ENCODE data around the gene ARHGEF40. TPM values are rescaled to one million over a fixed set of nuclear protein-coding genes. Genes with fewer than 3 reads are reported as not detected.

ARHGEF40 gene
- polyA plus RNA-seq, 2 of the 4 experiments (the other 2 are of a cell fraction): 7.8 to 9.6 TPM

DNA sequence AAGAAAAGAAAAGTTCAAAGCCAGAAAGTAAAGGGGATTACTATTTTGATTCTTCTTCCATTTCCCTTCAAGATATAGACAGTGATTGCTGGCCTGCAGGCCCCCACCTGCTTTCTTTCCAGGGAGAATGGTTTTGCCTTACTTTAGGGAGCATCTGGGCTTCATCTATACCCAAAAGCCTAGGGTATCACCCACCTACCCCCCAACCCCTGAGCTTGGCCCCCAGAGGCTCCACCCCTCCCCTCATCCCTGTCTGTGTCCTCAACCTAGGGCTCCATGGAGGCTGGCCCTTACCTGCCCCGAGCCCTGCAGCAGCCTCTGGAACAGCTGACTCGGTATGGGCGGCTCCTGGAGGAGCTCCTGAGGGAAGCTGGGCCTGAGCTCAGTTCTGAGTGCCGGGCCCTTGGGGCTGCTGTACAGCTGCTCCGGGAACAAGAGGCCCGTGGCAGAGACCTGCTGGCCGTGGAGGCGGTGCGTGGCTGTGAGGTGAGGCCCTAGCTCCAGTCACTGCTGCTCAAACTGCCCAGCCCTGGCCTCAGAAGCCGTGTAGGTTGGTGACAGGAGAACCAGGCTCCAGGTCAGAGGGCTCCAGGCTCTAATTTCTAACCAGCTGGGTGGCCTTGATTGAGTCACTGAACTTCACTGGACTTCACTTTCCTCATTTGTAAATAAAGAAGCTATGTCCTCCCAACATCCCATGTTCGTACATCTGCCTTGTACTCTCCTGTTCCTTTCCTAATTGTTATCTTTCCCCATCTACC lies 13.6 kb downstream of the ARHGEF40 start (continued):
- TF ChIP-seq ZFP36 (IDR thresholded peaks at IDR 0.05; ENCODE audit: borderline replicate concordance, partially characterized antibody): no peak
- no peak for TF ChIP-seq MYC (IDR thresholded peaks at IDR 0.05; ENCODE audit: borderline replicate concordance, low read length)
- TF ChIP-seq RAD21 (conservative IDR thresholded peaks at IDR 0.05 in 1 of 2, IDR thresholded peaks at IDR 0.05 in 1 of 2): no peak

DNA sequence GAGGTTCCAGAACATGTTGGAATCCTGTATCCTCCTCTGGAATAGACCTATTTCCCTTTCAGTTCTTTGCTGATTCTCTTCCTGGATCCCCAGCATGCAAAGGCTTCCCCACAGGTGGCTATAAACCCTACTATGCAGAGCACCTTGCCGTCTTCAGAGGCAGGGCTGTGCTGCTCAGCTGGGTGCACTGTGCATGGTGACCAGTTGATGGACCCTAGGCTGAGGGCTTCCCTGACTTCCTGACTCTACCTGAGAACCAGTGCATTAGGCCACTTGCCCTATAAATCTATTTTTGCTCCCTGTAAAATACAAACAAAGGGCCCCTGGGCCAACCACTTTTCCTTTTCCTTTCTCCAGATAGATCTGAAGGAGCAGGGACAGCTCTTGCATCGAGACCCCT lies 14.3 kb downstream of the ARHGEF40 start:
- ATAC-seq (no peak), DNase-seq (ENCODE audit: low read depth in 1 of 2, low spot score in 1 of 2) (no peak), FAIRE-seq (no peak)
- no peak for TF ChIP-seq JUN (IDR thresholded peaks at IDR 0.05)
- no peak for TF ChIP-seq KDM5A (IDR thresholded peaks at IDR 0.05)
- TF ChIP-seq KDM1A (IDR thresholded peaks at IDR 0.05; ENCODE audit: low read depth): no peak
- TF ChIP-seq MAZ (IDR thresholded peaks at IDR 0.05; ENCODE audit: borderline replicate concordance, low read depth, low read length): no peak
- TF ChIP-seq PHF8 (IDR thresholded peaks at IDR 0.05; ENCODE audit: borderline replicate concordance, low read depth): no peak
- TF ChIP-seq FOXS1 (CRISPR knock-in tag; IDR thresholded peaks at IDR 0.05): no peak
- TF ChIP-seq BHLHE40 (IDR thresholded peaks at IDR 0.05; ENCODE audit: low read depth, low read length): no peak
- no peak for TF ChIP-seq HOXB13 (CRISPR knock-in tag; IDR thresholded peaks at IDR 0.05; ENCODE audit: low read depth)
- no peak for TF ChIP-seq EP300 (IDR thresholded peaks at IDR 0.05)
- TF ChIP-seq ZSCAN20 (CRISPR knock-in tag; IDR thresholded peaks at IDR 0.05): no peak
- TF ChIP-seq ZFP36 (IDR thresholded peaks at IDR 0.05; ENCODE audit: borderline replicate concordance, partially characterized antibody): no peak
- TF ChIP-seq RNF2 (IDR thresholded peaks at IDR 0.05; ENCODE audit: borderline replicate concordance, low read depth): no peak
- TF ChIP-seq NR3C1 (IDR thresholded peaks at IDR 0.05): no peak
- no peak for TF ChIP-seq HDAC2 (IDR thresholded peaks at IDR 0.05)
- no peak for TF ChIP-seq POLR2A (IDR thresholded peaks at IDR 0.05; ENCODE audit: low read length)
- no peak for TF ChIP-seq NFE2L2 (conservative IDR thresholded peaks at IDR 0.05; ENCODE audit: low read length)
- no peak for TF ChIP-seq ESRRA (IDR thresholded peaks at IDR 0.05; ENCODE audit: borderline replicate concordance, low read length)
- POLR2A ChIA-PET: no interaction called here
- Histone ChIP-seq H3K27ac (no peak overlapping the region), H3K4me3 (no peak overlapping the region), H3K9me3 (no peaks in the 10 kb centered on the region), H3K4me2 (no peak overlapping the region), H3K4me1 (peaks cover 17% of the 10 kb centered on the region; the same call in 1 of the 3 replicates)
- CTCF ChIA-PET: interaction anchor here (1.2 to 15.5 kb wide), 8 partner anchors 8 to 72 kb away, joined by 3 to 369 read pairs (median 22); partner anchors contain the start of genes ARHGEF40, TMEM253 and ZNF219
- 78% methylated on average over 2 of the region's 2 CpGs for WGBS (ENCODE audit: missing lambda C conversion rate)

DNA sequence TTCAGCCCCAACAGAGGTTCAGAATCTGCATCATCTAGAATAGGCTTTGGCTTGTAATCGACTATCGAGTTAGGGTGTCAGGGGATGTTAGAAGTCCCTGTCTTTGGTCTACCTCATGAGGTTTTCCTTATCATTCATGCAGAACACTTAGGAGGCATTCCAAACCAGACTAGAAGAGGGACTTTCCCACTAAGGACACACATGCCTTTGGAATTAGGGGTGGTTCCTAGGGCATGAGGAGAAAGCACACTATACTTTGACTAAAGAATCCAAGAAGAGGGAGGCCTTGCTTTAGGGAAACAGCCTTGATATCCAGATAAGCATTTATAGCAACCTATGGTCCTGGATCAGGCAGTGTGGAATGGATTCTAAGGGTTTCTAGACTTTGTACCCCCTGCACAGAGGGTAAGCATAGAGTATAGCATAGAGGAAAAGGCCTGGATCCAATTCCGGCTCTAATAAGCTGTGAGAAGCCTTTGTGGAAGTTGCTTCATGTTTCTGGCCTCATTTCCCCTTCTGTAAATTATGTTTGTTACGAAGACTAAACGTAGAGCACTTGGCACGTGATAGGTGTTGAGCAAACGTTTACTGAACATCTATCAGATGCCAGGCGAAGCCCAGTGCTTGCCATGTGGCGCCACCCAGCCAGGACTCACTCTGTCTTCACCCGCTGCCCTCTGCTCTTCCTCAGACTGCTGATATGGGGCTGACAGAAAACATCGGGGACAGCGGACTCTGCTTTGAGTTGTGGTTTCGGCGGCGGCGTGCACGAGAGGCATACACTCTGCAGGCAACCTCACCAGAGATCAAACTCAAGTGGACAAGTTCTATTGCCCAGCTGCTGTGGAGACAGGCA lies 15.1 kb downstream of the ARHGEF40 start:
- DNase-seq (ENCODE audit: low read depth in 1 of 2, low spot score in 1 of 2) (no peak), FAIRE-seq (no peak), ATAC-seq (peak in 1 of 2 experiments; percentile 8; a peak in 2 of 6 replicates)
- Histone ChIP-seq H3K9me3 (no peaks in the 10 kb centered on the region), H3K4me3 (no peak overlapping the region), H3K27ac (no peak overlapping the region), H3K4me1 (peaks cover 20% of the 10 kb centered on the region; the same call in 1 of the 3 replicates), H3K4me2 (no peak overlapping the region)
- TF ChIP-seq PHF8 (IDR thresholded peaks at IDR 0.05; ENCODE audit: borderline replicate concordance, low read depth): no peak
- ChIA-PET CTCF (interaction anchor here (0.6 to 15.5 kb wide), 9 partner anchors 7 to 115 kb away, joined by 3 to 369 read pairs (median 30); partner anchors contain the start of genes ARHGEF40, TMEM253 and ZNF219), POLR2A (no interaction called here)
- 86% methylated on average over 17 of the region's 17 CpGs for WGBS (ENCODE audit: missing lambda C conversion rate)

DNA sequence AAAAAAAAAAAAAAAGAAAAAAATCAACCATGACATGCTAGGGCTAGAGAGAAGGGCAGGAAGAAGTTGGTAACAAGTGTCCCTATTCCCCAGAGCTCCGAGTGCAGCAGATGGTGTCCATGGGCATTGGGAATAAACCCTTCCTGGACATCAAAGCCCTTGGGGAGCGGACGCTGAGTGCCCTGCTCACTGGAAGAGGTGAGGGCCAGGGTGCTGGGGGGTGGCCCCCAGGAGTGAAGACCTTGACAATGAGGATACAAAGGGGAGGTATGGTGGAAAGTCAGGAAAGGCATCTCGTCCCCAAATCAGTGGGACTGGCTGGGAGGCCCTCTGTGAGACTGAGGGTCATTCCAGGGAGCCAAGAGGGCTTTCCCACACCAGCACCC lies 16.8 kb downstream of the ARHGEF40 start:
- Histone ChIP-seq H3K9me3 (no peaks in the 10 kb centered on the region), H3K4me2 (no peak overlapping the region), H3K4me1 (peaks cover 20% of the 10 kb centered on the region; the same call in 1 of the 3 replicates), H3K27ac (no peak overlapping the region), H3K4me3 (no peak overlapping the region)
- DNase-seq (ENCODE audit: low read depth in 1 of 2, low spot score in 1 of 2): no peak
- WGBS (ENCODE audit: missing lambda C conversion rate): 90% methylated on average over 4 of the region's 4 CpGs
- FAIRE-seq: no peak
- CTCF ChIA-PET: interaction anchor here (1.1 to 13.7 kb wide), 7 partner anchors 9 to 250 kb away, joined by 3 to 369 read pairs (median 5); partner anchors contain the start of genes ARHGEF40 and TMEM253
- ATAC-seq: no peak
- POLR2A ChIA-PET: interaction anchor here (1.4 to 3.8 kb wide), 2 partner anchors 16 to 18 kb away, joined by 6 to 11 read pairs; partner anchors contain the start of gene ARHGEF40
- no peak for TF ChIP-seq ZSCAN20 (CRISPR knock-in tag; IDR thresholded peaks at IDR 0.05)
- TF ChIP-seq RFX5 (IDR thresholded peaks at IDR 0.05): no peak
- TF ChIP-seq EP300 (IDR thresholded peaks at IDR 0.05): no peak
- TF ChIP-seq, protein P1, sequence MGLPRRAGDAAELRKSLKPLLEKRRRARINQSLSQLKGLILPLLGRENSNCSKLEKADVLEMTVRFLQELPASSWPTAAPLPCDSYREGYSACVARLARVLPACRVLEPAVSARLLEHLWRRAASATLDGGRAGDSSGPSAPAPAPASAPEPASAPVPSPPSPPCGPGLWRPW (IDR thresholded peaks at IDR 0.05): no peak
- TF ChIP-seq, protein P2, sequence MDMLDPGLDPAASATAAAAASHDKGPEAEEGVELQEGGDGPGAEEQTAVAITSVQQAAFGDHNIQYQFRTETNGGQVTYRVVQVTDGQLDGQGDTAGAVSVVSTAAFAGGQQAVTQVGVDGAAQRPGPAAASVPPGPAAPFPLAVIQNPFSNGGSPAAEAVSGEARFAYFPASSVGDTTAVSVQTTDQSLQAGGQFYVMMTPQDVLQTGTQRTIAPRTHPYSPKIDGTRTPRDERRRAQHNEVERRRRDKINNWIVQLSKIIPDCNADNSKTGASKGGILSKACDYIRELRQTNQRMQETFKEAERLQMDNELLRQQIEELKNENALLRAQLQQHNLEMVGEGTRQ (IDR thresholded peaks at IDR 0.05): no peak
- TF ChIP-seq, protein P3, sequence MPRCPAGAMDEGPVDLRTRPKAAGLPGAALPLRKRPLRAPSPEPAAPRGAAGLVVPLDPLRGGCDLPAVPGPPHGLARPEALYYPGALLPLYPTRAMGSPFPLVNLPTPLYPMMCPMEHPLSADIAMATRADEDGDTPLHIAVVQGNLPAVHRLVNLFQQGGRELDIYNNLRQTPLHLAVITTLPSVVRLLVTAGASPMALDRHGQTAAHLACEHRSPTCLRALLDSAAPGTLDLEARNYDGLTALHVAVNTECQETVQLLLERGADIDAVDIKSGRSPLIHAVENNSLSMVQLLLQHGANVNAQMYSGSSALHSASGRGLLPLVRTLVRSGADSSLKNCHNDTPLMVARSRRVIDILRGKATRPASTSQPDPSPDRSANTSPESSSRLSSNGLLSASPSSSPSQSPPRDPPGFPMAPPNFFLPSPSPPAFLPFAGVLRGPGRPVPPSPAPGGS (IDR thresholded peaks at IDR 0.05): no peak
- TF ChIP-seq, protein P4, sequence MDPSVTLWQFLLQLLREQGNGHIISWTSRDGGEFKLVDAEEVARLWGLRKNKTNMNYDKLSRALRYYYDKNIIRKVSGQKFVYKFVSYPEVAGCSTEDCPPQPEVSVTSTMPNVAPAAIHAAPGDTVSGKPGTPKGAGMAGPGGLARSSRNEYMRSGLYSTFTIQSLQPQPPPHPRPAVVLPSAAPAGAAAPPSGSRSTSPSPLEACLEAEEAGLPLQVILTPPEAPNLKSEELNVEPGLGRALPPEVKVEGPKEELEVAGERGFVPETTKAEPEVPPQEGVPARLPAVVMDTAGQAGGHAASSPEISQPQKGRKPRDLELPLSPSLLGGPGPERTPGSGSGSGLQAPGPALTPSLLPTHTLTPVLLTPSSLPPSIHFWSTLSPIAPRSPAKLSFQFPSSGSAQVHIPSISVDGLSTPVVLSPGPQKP (IDR thresholded peaks at IDR 0.05; ENCODE audit: low read depth, low read length): no peak
- TF ChIP-seq, protein P5, sequence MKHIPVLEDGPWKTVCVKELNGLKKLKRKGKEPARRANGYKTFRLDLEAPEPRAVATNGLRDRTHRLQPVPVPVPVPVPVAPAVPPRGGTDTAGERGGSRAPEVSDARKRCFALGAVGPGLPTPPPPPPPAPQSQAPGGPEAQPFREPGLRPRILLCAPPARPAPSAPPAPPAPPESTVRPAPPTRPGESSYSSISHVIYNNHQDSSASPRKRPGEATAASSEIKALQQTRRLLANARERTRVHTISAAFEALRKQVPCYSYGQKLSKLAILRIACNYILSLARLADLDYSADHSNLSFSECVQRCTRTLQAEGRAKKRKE (CRISPR knock-in tag; IDR thresholded peaks at IDR 0.05; ENCODE audit: low read depth): no peak
- TF ChIP-seq GATA3 (IDR thresholded peaks at IDR 0.05; ENCODE audit: borderline replicate concordance): no peak

Measured in A549 (cell line).